ENCODE measurements around the gene ANKFN1.

DNA sequence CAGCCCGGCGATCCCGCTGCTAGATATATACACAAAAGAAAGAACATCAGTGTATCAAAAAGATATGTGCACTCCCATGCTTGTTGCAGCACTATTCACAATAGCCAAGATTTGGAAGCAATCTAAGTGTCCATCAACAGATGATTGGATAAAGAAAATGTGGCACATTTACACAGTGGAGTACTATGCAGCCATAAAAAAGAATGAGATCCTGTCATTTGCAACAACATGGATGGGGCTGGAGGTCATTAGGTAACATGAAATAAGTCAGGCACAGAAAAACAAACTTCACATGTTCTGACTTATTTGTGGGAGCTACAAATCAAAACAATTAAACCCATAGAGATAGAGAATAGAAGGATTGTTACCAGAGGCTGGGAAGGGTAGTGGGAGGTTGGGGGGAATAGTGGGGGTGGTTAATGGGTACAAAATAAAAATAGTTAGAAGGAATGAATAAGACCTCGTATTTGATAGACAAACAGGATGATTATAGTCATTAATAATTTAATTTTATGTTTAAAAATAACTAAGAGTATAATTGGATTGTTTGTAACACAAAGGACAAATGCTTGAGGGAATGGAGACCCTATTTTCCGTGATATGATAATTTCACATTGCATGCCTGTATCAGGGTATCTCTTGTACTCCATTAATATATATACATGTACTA lies 263.5 kb downstream of the ANKFN1 start:
- TF ChIP-seq, protein P1, sequence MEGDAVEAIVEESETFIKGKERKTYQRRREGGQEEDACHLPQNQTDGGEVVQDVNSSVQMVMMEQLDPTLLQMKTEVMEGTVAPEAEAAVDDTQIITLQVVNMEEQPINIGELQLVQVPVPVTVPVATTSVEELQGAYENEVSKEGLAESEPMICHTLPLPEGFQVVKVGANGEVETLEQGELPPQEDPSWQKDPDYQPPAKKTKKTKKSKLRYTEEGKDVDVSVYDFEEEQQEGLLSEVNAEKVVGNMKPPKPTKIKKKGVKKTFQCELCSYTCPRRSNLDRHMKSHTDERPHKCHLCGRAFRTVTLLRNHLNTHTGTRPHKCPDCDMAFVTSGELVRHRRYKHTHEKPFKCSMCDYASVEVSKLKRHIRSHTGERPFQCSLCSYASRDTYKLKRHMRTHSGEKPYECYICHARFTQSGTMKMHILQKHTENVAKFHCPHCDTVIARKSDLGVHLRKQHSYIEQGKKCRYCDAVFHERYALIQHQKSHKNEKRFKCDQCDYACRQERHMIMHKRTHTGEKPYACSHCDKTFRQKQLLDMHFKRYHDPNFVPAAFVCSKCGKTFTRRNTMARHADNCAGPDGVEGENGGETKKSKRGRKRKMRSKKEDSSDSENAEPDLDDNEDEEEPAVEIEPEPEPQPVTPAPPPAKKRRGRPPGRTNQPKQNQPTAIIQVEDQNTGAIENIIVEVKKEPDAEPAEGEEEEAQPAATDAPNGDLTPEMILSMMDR (conservative IDR thresholded peaks at IDR 0.05; ENCODE audit: low read length): no peak
- no peak for TF ChIP-seq EZH2phosphoT487 (IDR thresholded peaks at IDR 0.05; ENCODE audit: borderline replicate concordance)

Data from Loucy (cell line).